K562 (cell line): ENCODE data around the gene ARL10. TPM values are rescaled to one million over a fixed set of nuclear protein-coding genes. Genes with fewer than 3 reads are reported as not detected.

Experiments
- ATAC-seq: fragments of 200-7000 bp; cut with Tn5 transposase; 3 replicates; pipeline ENCODE4 v1.9.1; 2020; ENCODE audit warnings: moderate library complexity
- BruUV-seq: library from RNA; stranded (reverse); fragments of 400-500 nt; replicated peaks from 2 replicates; lab custom pipeline; 2021; lab: Mats Ljungman, UMichigan
- CTCF ChIA-PET: fragments of 300-600 bp; formaldehyde crosslinking; extraction: SDS; loops from one replicate; lab custom pipeline; 2021; ENCODE audit warnings: low intra/inter-chr PET ratio; lab: Yijun Ruan, JAX
- POLR2A ChIA-PET: fragments of 300-600, 350-650 bp; sonication (Branson Sonifier 250); formaldehyde crosslinking; extraction: SDS; loops from one replicate; lab custom pipeline; 2021; ENCODE audit warnings: antibody characterized with exemption, inconsistent platforms; lab: Yijun Ruan, JAX
- DNase-seq, 4 experiments: peaks; one replicate each; pipeline versions ENCODE4 v3.0.0 to v3.0.0-alpha.2; 2011 to 2018; ENCODE audit warnings: low spot score in 3 of 4, mixed read lengths in 3 of 4; ENCODE audit errors: extremely low read depth in 1 of 4
- FAIRE-seq: peaks from 2 replicates; lab custom pipeline; 2011; peaks lifted over from hg19 to GRCh38; lab: Jason Lieb, UNC
- H2AFZ ChIP-seq: 2 replicates; pipeline ENCODE4 v1.6.0; 2011; ENCODE audit warnings: low read depth, low read length, control low read depth, inconsistent platforms
- H3K27ac ChIP-seq: fragments of 200-600 bp; 3 replicates; pipeline ENCODE4 v1.8.0; 2011; ENCODE audit warnings: low read depth, mild to moderate bottlenecking, control low read depth, inconsistent platforms, low read length, moderate library complexity, mixed read lengths; ENCODE audit errors: extremely low read depth
- H3K27me3 ChIP-seq, 2 experiments: fragments of 300-600 bp in 1 of 2; 2 replicates in 1 of 2; 3 replicates in 1 of 2; pipeline versions ENCODE4 v1.6.0 to v1.8.0; 2011; ENCODE audit warnings: inconsistent platforms in 2 of 2, low read length in 2 of 2, mild to moderate bottlenecking in 1 of 2, mixed read lengths in 1 of 2, moderate library complexity in 1 of 2; ENCODE audit not compliant: control insufficient read depth in 2 of 2, insufficient read depth in 2 of 2
- H3K36me3 ChIP-seq: fragments of 300-600 bp; 3 replicates; pipeline ENCODE4 v1.8.0; 2011; ENCODE audit warnings: mild to moderate bottlenecking, low read length, inconsistent platforms; ENCODE audit not compliant: control insufficient read depth, insufficient read depth
- H3K4me1 ChIP-seq, 2 experiments: fragments of 200-600 bp in 1 of 2; replicated peaks in 1 of 2; 2 replicates in 1 of 2; 3 replicates in 1 of 2; pipeline versions ENCODE4 v1.5.1 to v1.8.0; 2011; ENCODE audit warnings: inconsistent platforms in 2 of 2, low read length in 2 of 2, mild to moderate bottlenecking in 1 of 2, mixed read lengths in 1 of 2, moderate library complexity in 1 of 2; ENCODE audit not compliant: control insufficient read depth in 2 of 2, insufficient read depth in 2 of 2
- H3K4me2 ChIP-seq: 2 replicates; pipeline ENCODE4 v1.6.1; 2011; ENCODE audit warnings: low read length, control low read depth, inconsistent platforms, mixed read lengths; ENCODE audit not compliant: insufficient read depth
- H3K4me3 ChIP-seq: fragments of 200-600 bp; sonication (generic), shearing (Covaris generic); 2 replicates; pipeline ENCODE4 v1.5.1; 2016; ENCODE audit warnings: control low read depth, inconsistent platforms
- H3K79me2 ChIP-seq: fragments of 200-600 bp; 3 replicates; pipeline ENCODE4 v1.8.0; 2011; ENCODE audit warnings: low read length, inconsistent platforms; ENCODE audit not compliant: control insufficient read depth, insufficient read depth
- H3K9ac ChIP-seq, 2 experiments: 2 replicates each; pipeline versions ENCODE4 v1.6.0 to v1.6.1; 2011; ENCODE audit warnings: low read depth in 2 of 2, low read length in 2 of 2, control low read depth in 1 of 2, inconsistent platforms in 1 of 2, mild to moderate bottlenecking in 1 of 2, mixed read lengths in 1 of 2; ENCODE audit not compliant: insufficient read depth in 1 of 2
- H3K9me1 ChIP-seq: one replicate; pipeline ENCODE4 v1.6.0; 2011; ENCODE audit warnings: inconsistent platforms, mild to moderate bottlenecking, low read length, moderate library complexity; ENCODE audit not compliant: control insufficient read depth, insufficient read depth
- H3K9me3 ChIP-seq: replicated peaks from 2 replicates; pipeline ENCODE4 v1.5.1; 2011; ENCODE audit warnings: low read depth, low read length, inconsistent platforms; ENCODE audit not compliant: control insufficient read depth, insufficient read depth
- H4K20me1 ChIP-seq: replicated peaks from 2 replicates; pipeline ENCODE4 v1.6.1; 2011; ENCODE audit warnings: low read length, inconsistent platforms, mixed read lengths; ENCODE audit not compliant: control insufficient read depth, insufficient read depth
- CREB1 ChIP-seq, 2 experiments: sonication (generic) in 1 of 2; formaldehyde crosslinking in 1 of 2; IDR thresholded peaks; 2 replicates each; pipeline versions ENCODE4 v1.6.1 to v1.8.0; 2012 to 2022; ENCODE audit warnings: inconsistent platforms in 1 of 2, mild to moderate bottlenecking in 1 of 2, missing genetic modification reagents in 1 of 2, moderate library complexity in 1 of 2
- HCFC1 ChIP-seq: IDR thresholded peaks from 2 replicates; pipeline ENCODE4 v1.6.1; 2012; ENCODE audit warnings: low read depth, low read length, improper control_type of control experiment
- KLF10 ChIP-seq: fragments of 250-450 bp; sonication (Bioruptor Pico); IDR thresholded peaks from 2 replicates; pipeline ENCODE4 v1.6.1; 2021; ENCODE audit warnings: matching md5 sums
- L3MBTL2 ChIP-seq: fragments of 450-650 bp; IDR thresholded peaks from 2 replicates; pipeline ENCODE4 v1.6.1; 2016; ENCODE audit warnings: mild to moderate bottlenecking, moderate library complexity
- NR3C1 ChIP-seq: sonication (generic); formaldehyde crosslinking; IDR thresholded peaks from 2 replicates; pipeline ENCODE4 v1.8.1; 2022; ENCODE audit warnings: missing genetic modification reagents
- PBX2 ChIP-seq, 2 experiments: IDR thresholded peaks in 1 of 2; conservative IDR thresholded peaks in 1 of 2; 2 replicates each; pipeline ENCODE4 v1.6.1; 2016; ENCODE audit warnings: low read depth in 2 of 2, mild to moderate bottlenecking in 1 of 2, missing compliant biosample characterization in 1 of 2, missing genetic modification characterization in 1 of 2, moderate library complexity in 1 of 2
- RB1 ChIP-seq: fragments of 450-650 bp; IDR thresholded peaks from 2 replicates; pipeline ENCODE4 v1.6.1; 2017; ENCODE audit warnings: low read depth, mild to moderate bottlenecking
- ZKSCAN1 ChIP-seq: fragments of 150-350 bp; IDR thresholded peaks from 2 replicates; pipeline ENCODE4 v1.6.1; 2016; ENCODE audit warnings: low read depth, low read length
- ZNF175 ChIP-seq: fragments of 200-800 bp; sonication (Bioruptor generic); IDR thresholded peaks from 2 replicates; pipeline ENCODE4 v1.6.1; 2016; ENCODE audit warnings: low read depth, mild to moderate bottlenecking, missing genetic modification characterization, missing compliant biosample characterization
- ZNF395 ChIP-seq: fragments of 200-800 bp; sonication (Bioruptor generic); IDR thresholded peaks from 2 replicates; pipeline ENCODE4 v1.6.1; 2017; ENCODE audit warnings: missing genetic modification characterization, missing compliant biosample characterization
- WGBS: fragments of 100-300 bp; shearing (Covaris generic); methylation state at CpG from one replicate; pipeline ENCODE4 v1.1.6; 2016; ENCODE audit warnings: low coverage, mixed read lengths; ENCODE audit not compliant: insufficient coverage; ENCODE audit errors: missing lambda C conversion rate; 5-methylcytosine and 5-hydroxymethylcytosine counted together
- in situ Hi-C: fragments of 300-500 bp; cut with MboI; formaldehyde crosslinking; loops from 4 replicates; pipeline ENCODE4 v1.15.0; 2018; ENCODE audit warnings: inconsistent platforms, mixed read lengths
- intact Hi-C: fragments of 100-400 bp; cut with micrococcal nuclease; formaldehyde crosslinking; loops from 2 replicates; pipeline ENCODE4 v1.14.2; 2022
- polyA plus RNA-seq, 8 experiments: library from polyadenylated mRNA; depleted of rRNA in 4 of 8; stranded (reverse) in 5 of 8; unstranded in 3 of 8; fragments of >200 nt; fragmentation: Nextera tagmentation in 2 of 8; fragmentation: Illumina TruSeq in 1 of 8; extraction: Ambion mirVana in 2 of 8; extraction: Trizol in 1 of 8; gene quantifications; 2 replicates each; pipeline versions ENCODE4 v1.2.1 to v1.2.3, GENCODE V29; 2011 to 2014; ENCODE audit warnings: inconsistent platforms in 1 of 8, missing spikeins in 1 of 8
- total RNA-seq, 7 experiments: library from RNA; depleted of rRNA in 6 of 7; stranded (reverse); fragments of >200 nt in 6 of 7; fragmentation: Illumina TruSeq in 2 of 7; extraction: Trizol in 2 of 7; gene quantifications; 2 replicates each; pipeline versions ENCODE4 v1.2.1 to v1.2.3, GENCODE V29; 2011 to 2021; ENCODE audit warnings: low replicate concordance in 1 of 7
- TF ChIP-seq, protein P1 (sequence below), 2 experiments: IDR thresholded peaks; 2 replicates each; pipeline ENCODE4 v1.6.1; 2011; ENCODE audit warnings: borderline replicate concordance in 1 of 2, control low read depth in 1 of 2, low read depth in 1 of 2, low read length in 1 of 2, mild to moderate bottlenecking in 1 of 2, mixed read lengths in 1 of 2, moderate library complexity in 1 of 2; ENCODE audit not compliant: insufficient read depth in 1 of 2, insufficient read length in 1 of 2, poor library complexity in 1 of 2, severe bottlenecking in 1 of 2; ENCODE audit errors: extremely low read depth in 1 of 2

Gene ARL10
- total and polyA plus RNA-seq, 9 of the 15 experiments (the other 6 are each of a cell fraction or from before 2014, with no cell fraction given) = under 0.01 to 0.40 (median 0.34) TPM; not detected in 3

- TF ChIP-seq HCFC1 (no peak), CREB1 (IDR thresholded peaks at IDR 0.05) (no peak), CREB1 (CRISPR knock-in tag; IDR thresholded peaks at IDR 0.05) (peak; percentile 29; the same call in 1 of the 2 replicates), NR3C1 (CRISPR knock-in tag) (no peak), KLF10 (CRISPR knock-in tag) (no peak)
Measured at GRCh38 chr5:176371621-176372539, 6.6 kb downstream of the ARL10 start (continued).

GRCh38 chr5:176373100-176373818, 8.0 kb downstream of the ARL10 start:
- no peaks in the 10 kb centered on the region for H3K79me2 ChIP-seq
- H3K4me3 ChIP-seq = no peak overlapping the region
- FAIRE-seq (peak; percentile 32), DNase-seq (peak in 2 of 4 experiments; percentile 43 to 49), ATAC-seq (peak; percentile 79)
- peak overlapping the region; percentile 67 for H2AFZ ChIP-seq
- H3K9me1 ChIP-seq = no peaks in the 10 kb centered on the region
- H3K4me1 ChIP-seq = peaks cover 7 to 19% of the 10 kb centered on the region in 2 experiments
- H3K9ac ChIP-seq = no peak overlapping the region; a peak in 1 of 4 replicates
- in situ Hi-C loops = no loop called here
- no peaks in the 10 kb centered on the region for H3K36me3 ChIP-seq
- H4K20me1 ChIP-seq = no peaks in the 10 kb centered on the region
- POLR2A ChIA-PET = interaction anchor here (1.0 to 3.0 kb wide), 4 partner anchors 10 to 13 kb away, joined by 3 to 11 read pairs (median 4); partner anchors contain the start of gene KIAA1191
- intact Hi-C loops = no loop called here
- CTCF ChIA-PET = no interaction called here
- no peaks in the 10 kb centered on the region for H3K9me3 ChIP-seq
- H3K27ac ChIP-seq = no peak overlapping the region
- H3K27me3 ChIP-seq = no peaks in the 10 kb centered on the region
- 29% methylated on average over 7 of the region's 7 CpGs for WGBS
- BruUV-seq = no TSS peak
- H3K4me2 ChIP-seq = no peak overlapping the region
- no peak for TF ChIP-seq ZNF175 (CRISPR knock-in tag)
- peak; percentile 78 for TF ChIP-seq L3MBTL2
- TF ChIP-seq, protein P1, sequence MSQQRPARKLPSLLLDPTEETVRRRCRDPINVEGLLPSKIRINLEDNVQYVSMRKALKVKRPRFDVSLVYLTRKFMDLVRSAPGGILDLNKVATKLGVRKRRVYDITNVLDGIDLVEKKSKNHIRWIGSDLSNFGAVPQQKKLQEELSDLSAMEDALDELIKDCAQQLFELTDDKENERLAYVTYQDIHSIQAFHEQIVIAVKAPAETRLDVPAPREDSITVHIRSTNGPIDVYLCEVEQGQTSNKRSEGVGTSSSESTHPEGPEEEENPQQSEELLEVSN (IDR thresholded peaks at IDR 0.05; ENCODE audit: borderline replicate concordance in 1 of 2, extremely low read depth in 1 of 2, insufficient read depth in 1 of 2, insufficient read length in 1 of 2, low read depth in 1 of 2, low read length in 1 of 2, poor library complexity in 1 of 2, severe bottlenecking in 1 of 2) = peak in 1 of 2 experiments; percentile 62
- TF ChIP-seq PBX2 (CRISPR knock-in tag; IDR thresholded peaks at IDR 0.05; ENCODE audit: low read depth) = no peak
- peak; percentile 75 for TF ChIP-seq PBX2 (tag; conservative IDR thresholded peaks at IDR 0.05; ENCODE audit: low read depth)
- no peak for TF ChIP-seq RB1
- no peak for TF ChIP-seq ZKSCAN1
- peak; percentile 43; the same call in 1 of the 2 replicates for TF ChIP-seq ZNF395
